GM19467 (cell line): Measurements from ENCODE around the gene SLC16A4.
"Not testable (repeated sequence)": the region's sequence is repeated elsewhere in the genome, so short reads cannot be mapped to it uniquely, and the experiment has no call there.

Source experiments
- ATAC-seq: cut with Tn5 transposase; IDR thresholded peaks from one replicate; pipeline ENCODE4 v1.9.1; 2021; ENCODE audit warnings: mild to moderate bottlenecking, moderate library complexity; ENCODE audit not compliant: unreplicated experiment

Gene SLC16A4

GRCh38 chr1:110409316-110409715 is 18.5 kb upstream of the SLC16A4 start:
- ATAC-seq: no peak

GRCh38 chr1:110408488-110408887 is 17.7 kb upstream of the SLC16A4 start:
- no peak for ATAC-seq

GRCh38 chr1:110407260-110408210 is 16.7 kb upstream of the SLC16A4 start, which contains the start of gene LAMTOR5:
Gene LAMTOR5 (minus strand): TSS chr1:110407694. CDS start chr1:110407620, 74 bp downstream.
- peak; percentile 66 for ATAC-seq

- not testable (repeated sequence) for ATAC-seq
Measured at GRCh38 chr1:110406407-110406806, 15.6 kb upstream of the SLC16A4 start.

GRCh38 chr1:110404401-110404800 is 13.6 kb upstream of the SLC16A4 start:
- ATAC-seq: no peak

GRCh38 chr1:110403805-110404204 is 13.0 kb upstream of the SLC16A4 start:
- no peak for ATAC-seq

- ATAC-seq: not testable (repeated sequence)
Measured at GRCh38 chr1:110396259-110396958, 5.6 kb upstream of the SLC16A4 start.

- no peak for ATAC-seq
Measured at GRCh38 chr1:110394493-110394820, 3.6 kb upstream of the SLC16A4 start.

GRCh38 chr1:110393691-110394492 is 3.1 kb upstream of the SLC16A4 start:
- ATAC-seq: no peak

GRCh38 chr1:110393286-110393685 is 2.5 kb upstream of the SLC16A4 start:
- no peak for ATAC-seq

- ATAC-seq: no peak
Measured at GRCh38 chr1:110390096-110390495, 730 bp downstream of the SLC16A4 start.

- no peak for ATAC-seq
Measured at GRCh38 chr1:110387048-110387754, 3.6 kb downstream of the SLC16A4 start.

- ATAC-seq: no peak
Measured at GRCh38 chr1:110385369-110385768, 5.5 kb downstream of the SLC16A4 start.

- ATAC-seq: peak; percentile 61
Measured at GRCh38 chr1:110384581-110385321, 6.1 kb downstream of the SLC16A4 start.

- no peak for ATAC-seq
Measured at GRCh38 chr1:110383251-110383990, 7.4 kb downstream of the SLC16A4 start.

- no peak for ATAC-seq
Measured at GRCh38 chr1:110380672-110381283, 10.0 kb downstream of the SLC16A4 start.

GRCh38 chr1:110375490-110375889 is 15.3 kb downstream of the SLC16A4 start:
- no peak for ATAC-seq

GRCh38 chr1:110370827-110371226 is 20.0 kb downstream of the SLC16A4 start:
- no peak for ATAC-seq

- ATAC-seq: no peak
Measured at GRCh38 chr1:110364221-110364620, 26.6 kb downstream of the SLC16A4 start.
